GM19452 (cell line): ENCODE data around the gene CHIA.

Source experiments
- ATAC-seq: cut with Tn5 transposase; IDR thresholded peaks from one replicate; pipeline ENCODE4 v1.9.1; 2021; ENCODE audit not compliant: unreplicated experiment

CHIA gene

DNA sequence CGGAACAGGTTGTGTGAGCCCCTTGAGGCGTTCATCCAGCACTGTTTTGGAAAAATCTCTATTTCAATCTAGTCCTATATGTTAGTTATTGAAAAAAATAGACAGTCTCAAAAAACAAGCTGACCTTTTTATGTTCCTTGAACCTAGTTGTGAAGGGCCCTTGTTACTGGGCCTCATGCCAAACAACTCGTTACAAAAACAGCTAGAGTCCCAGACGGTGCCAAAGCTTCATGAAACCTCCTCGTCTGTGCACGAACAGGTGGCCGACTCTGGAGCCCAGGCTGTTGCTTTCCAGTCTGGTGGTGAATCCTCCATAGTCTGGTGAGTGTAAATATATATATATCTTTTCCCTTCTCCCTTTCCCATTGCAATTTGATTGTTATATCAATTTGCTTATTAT, at the start of gene CHIA:
Gene CHIA, plus strand, starts transcription at position 222 of the 400 bp plus-strand sequence. CDS start 19,617 bp downstream, outside the sequence.
- ATAC-seq = no peak

- ATAC-seq = no peak
Measured at GRCh38 chr1:111241797-111242196, 48.9 kb upstream of the CHIA start.

- no peak for ATAC-seq
Measured at GRCh38 chr1:111242805-111243523, 47.7 kb upstream of the CHIA start.

DNA sequence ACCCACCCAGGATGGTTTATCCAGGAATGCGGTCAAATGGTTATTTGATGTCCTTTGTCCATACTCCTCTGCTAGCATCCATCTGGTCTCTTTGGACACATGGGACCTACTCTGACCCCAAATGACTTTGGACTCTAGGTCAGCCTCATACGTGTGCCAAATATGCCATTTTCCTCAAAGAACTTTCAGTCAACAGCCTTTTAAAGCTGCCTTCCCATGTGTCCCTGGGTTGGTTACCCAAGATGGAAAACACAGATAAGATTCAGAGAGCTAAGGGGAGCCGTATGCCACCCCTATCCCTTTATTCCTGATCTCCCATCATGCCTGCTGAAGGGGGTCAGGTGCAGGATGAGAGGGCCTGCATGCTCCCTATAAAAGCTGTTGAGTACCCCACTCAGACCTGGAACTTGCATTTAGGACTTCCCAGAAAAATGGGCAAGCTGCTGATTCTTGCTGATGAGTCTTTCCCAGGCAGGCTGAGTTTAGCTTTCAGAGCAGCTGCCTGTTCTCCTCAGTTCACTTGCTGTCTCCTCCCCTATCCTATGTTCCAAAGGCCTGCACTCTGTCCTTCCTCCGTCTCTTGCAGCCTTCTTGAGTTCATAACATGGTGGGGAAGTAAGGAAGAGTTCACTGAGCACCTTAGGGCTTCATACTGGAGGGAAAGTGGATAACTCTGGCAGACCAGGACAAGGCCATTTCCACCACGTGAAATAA, 43.4 kb upstream of the CHIA start:
- ATAC-seq = no peak

DNA sequence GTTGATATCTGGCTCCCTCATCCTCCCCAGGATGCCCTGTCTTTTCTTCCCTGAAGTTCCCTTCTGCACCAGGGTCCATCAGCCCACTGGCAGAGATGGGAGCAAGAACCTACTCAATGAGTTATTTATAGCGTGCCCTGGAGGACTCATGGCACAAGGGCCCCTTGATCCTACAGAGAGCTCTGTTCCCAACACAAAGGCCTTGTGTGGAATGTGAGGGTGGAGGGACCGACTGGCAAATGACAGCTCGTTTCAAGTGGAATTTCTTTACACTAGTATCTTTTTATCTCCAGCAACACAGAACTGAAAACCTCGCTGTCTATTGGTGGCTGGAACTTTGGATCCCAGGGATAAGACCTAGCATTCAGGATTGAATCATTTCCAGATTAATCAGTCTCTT, 40.7 kb upstream of the CHIA start:
- ATAC-seq = no peak

GRCh38 chr1:111251570-111251969, 39.1 kb upstream of the CHIA start:
- ATAC-seq = no peak

DNA sequence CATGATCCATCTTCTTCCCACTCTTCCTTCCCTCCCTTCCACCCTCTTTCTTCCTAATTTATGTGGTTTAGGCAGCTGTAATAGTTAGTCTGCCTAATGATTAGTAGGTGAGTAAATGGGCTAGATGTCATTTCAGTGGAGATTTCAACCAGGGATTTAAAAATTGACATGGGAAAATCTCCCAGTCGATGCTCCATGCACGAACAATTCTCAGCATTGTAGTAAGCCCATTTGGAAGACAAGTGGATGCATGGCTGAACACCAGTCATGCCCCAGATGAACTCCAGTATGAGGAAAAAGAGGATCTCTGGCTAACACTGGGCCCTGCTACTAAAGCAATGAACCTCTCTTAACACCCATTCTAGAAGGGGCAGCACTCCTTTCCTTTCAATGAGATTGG, 37.9 kb upstream of the CHIA start:
- ATAC-seq = no peak

DNA sequence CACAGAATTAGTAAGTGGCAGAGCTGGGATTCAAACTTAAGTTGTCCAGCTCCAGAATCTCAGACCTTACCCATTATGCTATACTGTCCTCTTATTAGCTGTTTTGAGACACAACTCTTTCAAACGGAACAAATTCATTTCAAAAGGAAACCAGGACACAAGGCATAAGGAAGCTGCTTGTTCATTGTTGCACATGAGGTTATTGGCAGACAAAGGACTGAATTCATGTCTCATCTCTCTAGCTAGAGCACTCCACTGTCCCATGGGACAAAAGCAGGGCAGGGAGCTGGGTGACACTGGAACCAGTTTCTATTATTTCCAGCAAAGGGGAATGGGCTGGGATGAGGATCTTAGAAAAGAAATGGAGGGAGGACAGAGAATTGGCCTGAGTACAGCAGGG, 36.8 kb upstream of the CHIA start:
- no peak for ATAC-seq

DNA sequence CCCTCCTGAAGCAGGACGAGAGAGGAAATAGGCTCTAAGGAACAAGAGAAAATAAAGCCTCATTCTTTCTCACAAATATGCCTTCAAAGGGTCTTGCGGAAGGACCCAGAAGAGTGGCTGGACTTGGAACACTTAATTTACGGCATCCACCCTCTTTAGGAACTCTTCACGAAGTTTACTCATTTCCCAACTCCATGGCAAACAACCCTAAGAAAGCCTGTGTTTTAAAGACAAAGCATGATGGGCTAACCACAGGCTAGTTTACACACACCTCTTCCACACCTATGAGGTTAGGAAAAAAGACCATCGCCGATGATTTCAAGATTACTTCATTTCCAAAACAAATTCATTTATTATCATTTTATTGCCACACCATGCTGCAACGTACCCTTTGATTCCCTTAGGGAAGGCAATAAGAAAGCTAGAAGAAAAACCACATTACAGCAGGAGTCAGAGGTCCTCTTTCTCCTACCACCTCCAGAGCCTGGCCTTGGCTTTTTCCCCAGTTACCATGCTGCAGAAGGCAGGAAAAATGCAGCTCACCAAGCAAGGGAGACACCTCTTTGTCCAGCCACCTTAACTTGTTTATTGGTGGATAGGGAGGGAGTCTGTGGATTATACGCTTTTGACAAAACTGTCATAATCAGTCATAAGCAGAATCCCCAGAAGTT, 33.5 kb upstream of the CHIA start:
- ATAC-seq = no peak

DNA sequence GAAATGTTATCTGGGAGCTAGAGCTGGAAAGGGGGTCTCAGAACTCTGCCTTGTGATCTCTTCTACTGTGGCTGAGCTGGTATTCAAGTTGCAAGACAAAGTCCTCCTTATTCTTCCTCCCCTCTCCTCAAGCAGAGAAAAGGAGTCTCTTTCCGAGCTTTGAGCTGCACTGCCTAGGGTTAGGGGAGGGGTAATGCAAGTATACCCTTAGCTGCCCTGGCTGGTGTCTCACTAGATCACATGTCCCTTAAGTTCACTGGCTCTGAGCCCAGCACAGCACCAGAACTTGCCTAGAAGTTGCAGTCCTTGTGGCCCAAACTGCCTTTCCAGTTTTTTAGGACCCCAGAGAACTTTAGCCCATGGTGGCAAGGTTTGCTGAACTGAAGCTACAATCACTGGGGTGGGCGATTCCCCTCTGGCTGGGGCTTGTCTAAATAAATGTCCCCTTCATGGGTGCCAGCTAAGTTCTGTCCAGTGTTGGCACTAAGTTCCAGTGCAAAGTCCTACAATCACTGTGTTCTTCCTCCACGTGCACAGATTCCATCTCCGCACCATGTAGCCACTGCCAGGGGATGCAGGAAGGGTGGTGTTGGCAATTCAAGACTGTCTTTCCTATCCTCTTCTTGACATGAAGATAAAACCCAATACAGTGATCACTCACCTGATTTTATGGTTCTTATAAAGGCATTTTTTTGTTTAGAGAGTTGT, 22.7 kb upstream of the CHIA start:
- ATAC-seq = no peak

DNA sequence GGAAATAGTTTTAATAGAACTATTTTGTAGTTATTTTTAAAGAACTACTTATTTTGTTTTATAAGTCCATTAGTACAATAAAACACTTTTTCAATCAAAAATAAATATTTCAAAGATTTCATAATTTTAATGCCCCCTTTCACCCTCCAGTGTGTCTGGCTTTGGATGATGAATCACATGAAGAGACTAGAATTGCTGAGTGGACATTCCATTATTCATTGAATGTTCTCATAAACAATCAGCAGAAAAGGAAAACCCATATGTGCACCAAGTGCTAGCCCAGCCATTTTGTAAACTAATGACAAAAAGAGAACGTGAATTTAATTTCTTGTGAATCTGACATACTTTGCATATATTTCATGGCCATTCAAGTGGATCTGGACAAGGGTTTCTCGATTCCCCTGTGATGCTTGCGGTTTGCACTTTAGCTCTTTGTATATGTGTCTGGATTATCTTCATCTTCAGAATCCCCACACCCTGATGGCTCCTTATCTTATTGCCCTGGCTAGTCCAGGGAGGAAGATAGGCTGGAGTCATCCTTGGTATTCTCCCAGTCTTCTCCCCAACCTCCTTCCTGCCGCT, 20.7 kb upstream of the CHIA start:
- ATAC-seq = no peak

GRCh38 chr1:111270771-111271463, 19.7 kb upstream of the CHIA start:
- no peak for ATAC-seq

DNA sequence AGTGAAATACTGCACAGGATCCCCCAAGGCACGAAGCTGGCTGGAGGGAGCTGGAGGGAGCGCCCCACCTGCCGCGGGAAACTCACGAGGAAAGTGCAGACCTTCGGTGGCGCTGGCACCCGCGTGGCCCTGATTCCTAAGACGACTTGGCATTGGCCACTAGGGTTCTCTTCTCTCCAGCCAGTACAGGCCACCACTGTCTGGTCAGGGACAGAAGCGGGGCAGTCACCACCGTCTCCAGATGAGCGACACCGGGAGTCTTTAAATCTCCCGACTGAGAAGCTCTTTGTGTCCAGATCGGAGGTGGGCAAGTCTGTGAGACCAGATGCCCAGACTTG, 19.2 kb upstream of the CHIA start:
- ATAC-seq = no peak

GRCh38 chr1:111272081-111272480, 18.6 kb upstream of the CHIA start:
- no peak for ATAC-seq

GRCh38 chr1:111274653-111275052, 16.0 kb upstream of the CHIA start:
- no peak for ATAC-seq

DNA sequence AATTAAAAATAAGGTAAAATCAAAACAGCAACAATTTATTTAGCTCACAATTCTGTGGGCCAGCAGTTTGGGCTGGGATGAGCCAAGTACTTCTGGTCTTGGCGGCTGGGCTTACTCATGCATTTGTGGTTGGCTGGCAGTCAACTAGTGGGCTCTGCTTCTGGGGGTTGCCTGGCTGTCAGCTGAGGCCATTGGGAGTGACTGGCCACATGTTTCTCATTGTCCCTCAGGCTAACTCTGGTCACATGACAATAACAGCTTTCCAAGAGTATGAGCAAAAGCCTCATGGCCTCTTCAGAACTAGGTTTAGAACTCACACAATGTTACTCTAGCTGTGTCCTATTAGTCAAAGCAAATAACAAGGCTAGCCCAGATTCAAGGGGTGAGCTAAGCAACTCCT, 15.6 kb upstream of the CHIA start:
- ATAC-seq = no peak

GRCh38 chr1:111275780-111276433, 14.7 kb upstream of the CHIA start:
- ATAC-seq = no peak

- ATAC-seq = no peak
Measured at GRCh38 chr1:111279144-111279543, 11.5 kb upstream of the CHIA start.

- no peak for ATAC-seq
Measured at GRCh38 chr1:111280267-111280666, 10.4 kb upstream of the CHIA start.

DNA sequence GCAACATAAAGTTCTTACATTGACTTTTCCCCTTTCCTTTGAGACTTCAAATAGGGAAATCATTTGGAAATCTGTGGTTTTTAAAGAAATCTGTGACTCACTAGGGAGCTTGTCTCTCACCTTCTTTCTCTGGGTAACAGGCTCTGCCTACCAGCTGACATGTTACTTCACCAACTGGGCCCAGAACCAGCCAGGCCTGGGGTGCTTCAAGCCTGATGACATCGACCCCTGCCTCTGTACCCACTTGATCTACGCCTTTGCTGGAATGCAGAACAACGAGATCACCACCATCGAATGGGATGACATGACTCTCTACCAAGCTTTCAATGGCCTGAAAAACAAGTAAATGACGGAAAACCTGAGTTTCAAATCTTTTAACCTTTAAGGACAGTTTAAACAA, 9.2 kb upstream of the CHIA start:
- no peak for ATAC-seq
